OCI-LY1 (cell line): ENCODE results near the gene NBPF3.
"Not testable (repeated sequence)": the region's sequence is repeated elsewhere in the genome, so short reads cannot be mapped to it uniquely, and the experiment has no call there.

Experiments used
- EZH2 ChIP-seq: fragments of 200-600 bp; sonication (generic), shearing (Covaris generic); IDR thresholded peaks from 2 replicates; pipeline ENCODE4 v1.8.0; 2017; ENCODE audit warnings: borderline replicate concordance, mixed run types, mild to moderate bottlenecking, antibody characterized with exemption, low read length, moderate library complexity, mixed read lengths
- TF ChIP-seq, protein P1 (sequence below): fragments of 200-600 bp; sonication (generic), shearing (Covaris generic); IDR thresholded peaks from 2 replicates; pipeline ENCODE4 v1.5.1; 2017; ENCODE audit warnings: mild to moderate bottlenecking, antibody characterized with exemption, low read length, moderate library complexity, mixed read lengths

DNA sequence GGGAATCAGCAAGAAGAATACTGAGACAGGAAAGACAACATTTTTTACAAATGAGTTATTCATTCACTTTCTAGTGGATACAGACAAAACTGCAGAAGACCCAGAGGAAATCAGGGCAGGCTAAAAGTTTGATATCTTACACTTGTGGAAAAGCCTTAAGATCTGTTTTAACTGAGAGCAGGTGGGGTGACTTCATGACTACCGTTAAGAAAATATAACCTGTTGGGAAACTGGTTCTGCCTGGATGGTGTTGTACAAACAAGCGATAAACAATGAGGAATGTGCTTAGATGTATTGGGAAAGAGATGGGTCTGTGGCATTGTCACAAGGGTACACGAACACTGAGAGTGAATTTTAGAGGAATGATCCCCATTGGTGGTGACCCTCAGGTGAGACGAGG is 28.0 kb downstream of the NBPF3 start:
- TF ChIP-seq, protein P1, sequence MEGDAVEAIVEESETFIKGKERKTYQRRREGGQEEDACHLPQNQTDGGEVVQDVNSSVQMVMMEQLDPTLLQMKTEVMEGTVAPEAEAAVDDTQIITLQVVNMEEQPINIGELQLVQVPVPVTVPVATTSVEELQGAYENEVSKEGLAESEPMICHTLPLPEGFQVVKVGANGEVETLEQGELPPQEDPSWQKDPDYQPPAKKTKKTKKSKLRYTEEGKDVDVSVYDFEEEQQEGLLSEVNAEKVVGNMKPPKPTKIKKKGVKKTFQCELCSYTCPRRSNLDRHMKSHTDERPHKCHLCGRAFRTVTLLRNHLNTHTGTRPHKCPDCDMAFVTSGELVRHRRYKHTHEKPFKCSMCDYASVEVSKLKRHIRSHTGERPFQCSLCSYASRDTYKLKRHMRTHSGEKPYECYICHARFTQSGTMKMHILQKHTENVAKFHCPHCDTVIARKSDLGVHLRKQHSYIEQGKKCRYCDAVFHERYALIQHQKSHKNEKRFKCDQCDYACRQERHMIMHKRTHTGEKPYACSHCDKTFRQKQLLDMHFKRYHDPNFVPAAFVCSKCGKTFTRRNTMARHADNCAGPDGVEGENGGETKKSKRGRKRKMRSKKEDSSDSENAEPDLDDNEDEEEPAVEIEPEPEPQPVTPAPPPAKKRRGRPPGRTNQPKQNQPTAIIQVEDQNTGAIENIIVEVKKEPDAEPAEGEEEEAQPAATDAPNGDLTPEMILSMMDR, result not testable (repeated sequence)
- not testable (repeated sequence) for TF ChIP-seq EZH2
